ENCODE measurements around the gene SNX5. TPM values are rescaled to one million over a fixed set of nuclear protein-coding genes. Genes with fewer than 3 reads are reported as not detected.

SNX5 gene
- total RNA-seq, 1 donor: 93.7 TPM

DNA sequence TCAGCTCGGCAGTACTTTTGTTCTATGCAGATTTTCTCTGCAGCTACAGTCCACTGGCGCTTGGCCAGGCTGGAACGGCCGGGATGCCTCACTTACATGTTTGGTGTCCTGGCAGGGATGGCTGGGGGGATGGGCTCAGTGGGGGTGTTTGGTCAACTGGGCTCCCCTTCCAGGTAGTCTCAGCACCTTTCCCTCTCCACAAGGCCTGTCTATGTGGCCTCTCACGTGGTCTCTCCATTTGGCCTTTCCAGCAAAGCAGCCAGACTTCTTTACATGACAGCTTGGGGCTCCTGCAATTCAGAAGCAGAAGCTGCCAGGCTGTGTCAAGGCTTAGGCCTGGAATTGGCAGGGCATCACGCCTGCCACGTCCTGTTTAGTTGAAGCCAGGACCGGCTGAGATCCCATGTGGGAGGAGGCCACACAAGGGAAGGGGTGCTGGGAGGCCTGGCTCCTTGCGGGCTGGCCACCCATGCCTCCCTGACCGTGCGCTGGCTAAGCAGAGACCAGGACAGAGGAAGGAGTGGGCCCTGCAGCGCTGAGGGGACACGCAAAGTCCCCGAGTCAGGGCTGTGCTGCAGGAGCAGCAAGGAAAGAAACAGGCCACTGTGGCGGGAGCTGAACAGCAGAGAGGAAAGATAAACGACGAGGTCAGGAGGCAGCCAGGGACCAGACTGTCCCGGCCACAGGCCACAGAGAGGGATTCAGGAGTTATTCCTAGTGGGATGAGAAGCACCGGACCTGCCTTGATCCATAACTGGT lies 39.1 kb upstream of the SNX5 start:
- DNase-seq (ENCODE audit: insufficient read length, low spot score, missing footprints): no peak
- Histone ChIP-seq H2AFZ (ENCODE audit: low read length) (peak overlapping the region; percentile 8), H3K4me1 (ENCODE audit: insufficient read depth, low read length) (no peaks in the 10 kb centered on the region), H3K79me2 (ENCODE audit: insufficient read depth, low read length) (no peaks in the 10 kb centered on the region), H3K27ac (ENCODE audit: low read depth, low read length) (no peak overlapping the region), H3K9me3 (ENCODE audit: low read depth, low read length) (no peaks in the 10 kb centered on the region), H4K20me1 (ENCODE audit: insufficient read depth, low read length) (no peaks in the 10 kb centered on the region), H3K36me3 (ENCODE audit: insufficient read depth, low read length) (no peaks in the 10 kb centered on the region), H3K4me2 (ENCODE audit: insufficient read depth, low read length) (no peak overlapping the region), H3K27me3 (ENCODE audit: insufficient read depth, low read length) (no peaks in the 10 kb centered on the region), H3K4me3 (ENCODE audit: insufficient read depth, low read length) (no peak overlapping the region)
- TF ChIP-seq, protein P1, sequence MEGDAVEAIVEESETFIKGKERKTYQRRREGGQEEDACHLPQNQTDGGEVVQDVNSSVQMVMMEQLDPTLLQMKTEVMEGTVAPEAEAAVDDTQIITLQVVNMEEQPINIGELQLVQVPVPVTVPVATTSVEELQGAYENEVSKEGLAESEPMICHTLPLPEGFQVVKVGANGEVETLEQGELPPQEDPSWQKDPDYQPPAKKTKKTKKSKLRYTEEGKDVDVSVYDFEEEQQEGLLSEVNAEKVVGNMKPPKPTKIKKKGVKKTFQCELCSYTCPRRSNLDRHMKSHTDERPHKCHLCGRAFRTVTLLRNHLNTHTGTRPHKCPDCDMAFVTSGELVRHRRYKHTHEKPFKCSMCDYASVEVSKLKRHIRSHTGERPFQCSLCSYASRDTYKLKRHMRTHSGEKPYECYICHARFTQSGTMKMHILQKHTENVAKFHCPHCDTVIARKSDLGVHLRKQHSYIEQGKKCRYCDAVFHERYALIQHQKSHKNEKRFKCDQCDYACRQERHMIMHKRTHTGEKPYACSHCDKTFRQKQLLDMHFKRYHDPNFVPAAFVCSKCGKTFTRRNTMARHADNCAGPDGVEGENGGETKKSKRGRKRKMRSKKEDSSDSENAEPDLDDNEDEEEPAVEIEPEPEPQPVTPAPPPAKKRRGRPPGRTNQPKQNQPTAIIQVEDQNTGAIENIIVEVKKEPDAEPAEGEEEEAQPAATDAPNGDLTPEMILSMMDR (IDR thresholded peaks at IDR 0.05; ENCODE audit: extremely low read depth, low read depth, low read length): no peak

DNA sequence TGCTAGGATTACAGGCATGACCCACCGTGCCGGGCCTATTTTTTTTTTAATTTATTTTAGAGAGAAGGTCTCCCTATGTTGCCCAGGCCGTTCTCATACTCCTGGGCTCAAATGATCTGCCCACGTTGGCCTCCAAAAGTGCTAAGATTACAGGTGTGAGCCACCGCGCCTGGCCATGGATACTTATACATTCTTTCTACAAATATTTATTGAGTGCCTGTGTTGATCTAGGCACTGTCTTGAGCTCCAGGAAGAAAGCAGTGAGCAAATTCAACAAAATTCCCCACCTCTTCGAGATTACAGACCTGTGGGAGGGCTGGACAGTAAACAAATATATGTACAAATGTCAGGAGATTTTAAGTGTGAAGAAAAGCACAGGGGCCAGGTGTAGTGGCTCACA lies 38.1 kb upstream of the SNX5 start:
- Histone ChIP-seq H3K79me2 (ENCODE audit: insufficient read depth, low read length) (no peaks in the 10 kb centered on the region), H3K4me3 (ENCODE audit: insufficient read depth, low read length) (no peak overlapping the region), H3K36me3 (ENCODE audit: insufficient read depth, low read length) (no peaks in the 10 kb centered on the region), H3K9me3 (ENCODE audit: low read depth, low read length) (no peaks in the 10 kb centered on the region), H3K27me3 (ENCODE audit: insufficient read depth, low read length) (no peaks in the 10 kb centered on the region), H3K27ac (ENCODE audit: low read depth, low read length) (no peak overlapping the region), H2AFZ (ENCODE audit: low read length) (no peak overlapping the region), H3K4me1 (ENCODE audit: insufficient read depth, low read length) (peaks cover 2% of the 10 kb centered on the region), H4K20me1 (ENCODE audit: insufficient read depth, low read length) (no peaks in the 10 kb centered on the region), H3K4me2 (ENCODE audit: insufficient read depth, low read length) (no peak overlapping the region)
- TF ChIP-seq, protein P1 (IDR thresholded peaks at IDR 0.05; ENCODE audit: extremely low read depth, low read depth, low read length): no peak
- no peak for DNase-seq (ENCODE audit: insufficient read length, low spot score, missing footprints)

DNA sequence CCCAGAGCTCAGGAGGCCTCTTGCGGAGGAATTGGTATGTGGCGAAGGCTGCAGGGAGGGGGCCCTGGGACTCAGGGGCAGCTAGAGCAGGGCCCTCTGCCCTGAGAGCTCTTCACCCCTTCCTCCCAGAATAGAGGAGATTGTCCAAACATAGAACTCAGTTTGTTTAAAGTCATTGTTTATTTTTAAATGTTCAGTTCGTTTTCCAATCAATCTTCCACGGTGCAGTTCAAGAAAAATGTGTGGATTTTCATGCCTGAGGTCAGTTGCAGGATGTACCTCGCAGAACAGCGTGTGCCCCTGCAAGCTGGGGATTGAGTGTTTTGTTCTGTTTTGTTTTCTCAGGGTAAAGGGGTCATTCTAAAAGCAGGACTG lies 37.4 kb upstream of the SNX5 start:
- Histone ChIP-seq H4K20me1 (ENCODE audit: insufficient read depth, low read length) (no peaks in the 10 kb centered on the region), H3K36me3 (ENCODE audit: insufficient read depth, low read length) (no peaks in the 10 kb centered on the region), H3K27ac (ENCODE audit: low read depth, low read length) (no peak overlapping the region), H3K4me1 (ENCODE audit: insufficient read depth, low read length) (peaks cover 9% of the 10 kb centered on the region), H2AFZ (ENCODE audit: low read length) (no peak overlapping the region), H3K9me3 (ENCODE audit: low read depth, low read length) (no peaks in the 10 kb centered on the region), H3K4me3 (ENCODE audit: insufficient read depth, low read length) (no peak overlapping the region), H3K27me3 (ENCODE audit: insufficient read depth, low read length) (no peaks in the 10 kb centered on the region), H3K4me2 (ENCODE audit: insufficient read depth, low read length) (no peak overlapping the region), H3K79me2 (ENCODE audit: insufficient read depth, low read length) (no peaks in the 10 kb centered on the region)
- TF ChIP-seq, protein P1 (IDR thresholded peaks at IDR 0.05; ENCODE audit: extremely low read depth, low read depth, low read length): no peak
- DNase-seq (ENCODE audit: insufficient read length, low spot score, missing footprints): no peak

DNA sequence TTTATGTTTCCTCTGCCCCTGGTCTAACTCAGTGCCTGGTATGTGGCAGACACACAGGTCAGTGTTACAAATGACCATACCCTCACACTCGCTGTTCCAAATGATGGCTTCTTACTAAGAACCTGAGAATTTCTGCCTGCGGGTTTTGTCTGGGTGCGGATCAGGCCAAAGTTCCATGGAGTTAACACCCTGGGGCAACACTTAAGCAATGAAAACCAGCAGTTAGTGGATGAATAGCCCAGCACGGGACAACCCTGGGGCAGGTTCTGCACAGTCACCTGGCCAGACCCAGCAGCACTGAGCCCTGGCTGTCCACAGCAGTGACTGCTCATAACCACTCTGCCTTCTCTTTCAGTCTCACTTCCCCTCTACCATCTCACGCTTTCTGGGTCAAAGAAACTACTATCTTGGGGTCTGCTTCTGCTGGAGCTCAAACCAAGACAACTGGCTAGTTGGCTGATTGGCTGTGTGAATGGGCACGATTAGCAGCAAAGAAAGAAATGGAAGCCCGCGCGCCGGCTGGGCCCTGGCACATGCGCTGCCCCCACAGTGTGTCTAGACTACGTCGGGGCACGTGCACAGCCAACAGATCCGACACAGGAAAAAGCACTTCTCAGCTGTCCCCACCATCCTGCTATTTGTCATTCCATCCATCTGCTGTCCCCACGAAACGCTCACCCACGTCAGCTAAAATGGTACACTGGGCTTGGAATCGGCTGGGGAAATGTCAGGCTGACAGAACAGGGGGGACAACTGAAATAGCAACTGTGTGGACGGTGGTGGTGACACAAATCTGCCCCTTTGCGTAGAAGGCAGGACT lies 36.8 kb upstream of the SNX5 start:
- H3K9me3 ChIP-seq (ENCODE audit: low read depth, low read length): no peaks in the 10 kb centered on the region
- H3K4me2 ChIP-seq (ENCODE audit: insufficient read depth, low read length): no peak overlapping the region
- DNase-seq (ENCODE audit: insufficient read length, low spot score, missing footprints): no peak
- H2AFZ ChIP-seq (ENCODE audit: low read length): no peak overlapping the region
- TF ChIP-seq, protein P1 (IDR thresholded peaks at IDR 0.05; ENCODE audit: extremely low read depth, low read depth, low read length): no peak
- H3K27me3 ChIP-seq (ENCODE audit: insufficient read depth, low read length): no peaks in the 10 kb centered on the region
- no peak overlapping the region for H3K27ac ChIP-seq (ENCODE audit: low read depth, low read length)
- no peaks in the 10 kb centered on the region for H3K79me2 ChIP-seq (ENCODE audit: insufficient read depth, low read length)
- no peaks in the 10 kb centered on the region for H3K36me3 ChIP-seq (ENCODE audit: insufficient read depth, low read length)
- H4K20me1 ChIP-seq (ENCODE audit: insufficient read depth, low read length): no peaks in the 10 kb centered on the region
- peaks cover 12% of the 10 kb centered on the region for H3K4me1 ChIP-seq (ENCODE audit: insufficient read depth, low read length)
- no peak overlapping the region for H3K4me3 ChIP-seq (ENCODE audit: insufficient read depth, low read length)
